ENCODE data around the gene AATF.

Gene AATF

GRCh38 chr17:37065486-37066321 lies 117.0 kb downstream of the AATF start:
- H3K4me3 ChIP-seq (replicated peaks; ENCODE audit: insufficient read depth, low read length) = no peak overlapping the region
- TF ChIP-seq CTCF (IDR thresholded peaks at IDR 0.05; ENCODE audit: insufficient read depth, low read length) = no peak
- TF ChIP-seq POLR2AphosphoS5 (IDR thresholded peaks at IDR 0.05; ENCODE audit: low read depth) = no peak
- TF ChIP-seq, protein P1, sequence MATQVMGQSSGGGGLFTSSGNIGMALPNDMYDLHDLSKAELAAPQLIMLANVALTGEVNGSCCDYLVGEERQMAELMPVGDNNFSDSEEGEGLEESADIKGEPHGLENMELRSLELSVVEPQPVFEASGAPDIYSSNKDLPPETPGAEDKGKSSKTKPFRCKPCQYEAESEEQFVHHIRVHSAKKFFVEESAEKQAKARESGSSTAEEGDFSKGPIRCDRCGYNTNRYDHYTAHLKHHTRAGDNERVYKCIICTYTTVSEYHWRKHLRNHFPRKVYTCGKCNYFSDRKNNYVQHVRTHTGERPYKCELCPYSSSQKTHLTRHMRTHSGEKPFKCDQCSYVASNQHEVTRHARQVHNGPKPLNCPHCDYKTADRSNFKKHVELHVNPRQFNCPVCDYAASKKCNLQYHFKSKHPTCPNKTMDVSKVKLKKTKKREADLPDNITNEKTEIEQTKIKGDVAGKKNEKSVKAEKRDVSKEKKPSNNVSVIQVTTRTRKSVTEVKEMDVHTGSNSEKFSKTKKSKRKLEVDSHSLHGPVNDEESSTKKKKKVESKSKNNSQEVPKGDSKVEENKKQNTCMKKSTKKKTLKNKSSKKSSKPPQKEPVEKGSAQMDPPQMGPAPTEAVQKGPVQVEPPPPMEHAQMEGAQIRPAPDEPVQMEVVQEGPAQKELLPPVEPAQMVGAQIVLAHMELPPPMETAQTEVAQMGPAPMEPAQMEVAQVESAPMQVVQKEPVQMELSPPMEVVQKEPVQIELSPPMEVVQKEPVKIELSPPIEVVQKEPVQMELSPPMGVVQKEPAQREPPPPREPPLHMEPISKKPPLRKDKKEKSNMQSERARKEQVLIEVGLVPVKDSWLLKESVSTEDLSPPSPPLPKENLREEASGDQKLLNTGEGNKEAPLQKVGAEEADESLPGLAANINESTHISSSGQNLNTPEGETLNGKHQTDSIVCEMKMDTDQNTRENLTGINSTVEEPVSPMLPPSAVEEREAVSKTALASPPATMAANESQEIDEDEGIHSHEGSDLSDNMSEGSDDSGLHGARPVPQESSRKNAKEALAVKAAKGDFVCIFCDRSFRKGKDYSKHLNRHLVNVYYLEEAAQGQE (IDR thresholded peaks at IDR 0.05; ENCODE audit: insufficient replicate concordance, low read depth) = no peak
- no peak for TF ChIP-seq GABPA (IDR thresholded peaks at IDR 0.05; ENCODE audit: low read depth)
- no peak for TF ChIP-seq SPI1 (IDR thresholded peaks at IDR 0.05; ENCODE audit: borderline replicate concordance, low read depth)
- H3K27me3 ChIP-seq (ENCODE audit: insufficient read depth, poor library complexity, severe bottlenecking) = no peaks in the 10 kb centered on the region
- H3K27ac ChIP-seq (replicated peaks) = no peak overlapping the region
- no peak for DNase-seq (ENCODE audit: low read depth in 1 of 2, low spot score in 1 of 2)

DNA sequence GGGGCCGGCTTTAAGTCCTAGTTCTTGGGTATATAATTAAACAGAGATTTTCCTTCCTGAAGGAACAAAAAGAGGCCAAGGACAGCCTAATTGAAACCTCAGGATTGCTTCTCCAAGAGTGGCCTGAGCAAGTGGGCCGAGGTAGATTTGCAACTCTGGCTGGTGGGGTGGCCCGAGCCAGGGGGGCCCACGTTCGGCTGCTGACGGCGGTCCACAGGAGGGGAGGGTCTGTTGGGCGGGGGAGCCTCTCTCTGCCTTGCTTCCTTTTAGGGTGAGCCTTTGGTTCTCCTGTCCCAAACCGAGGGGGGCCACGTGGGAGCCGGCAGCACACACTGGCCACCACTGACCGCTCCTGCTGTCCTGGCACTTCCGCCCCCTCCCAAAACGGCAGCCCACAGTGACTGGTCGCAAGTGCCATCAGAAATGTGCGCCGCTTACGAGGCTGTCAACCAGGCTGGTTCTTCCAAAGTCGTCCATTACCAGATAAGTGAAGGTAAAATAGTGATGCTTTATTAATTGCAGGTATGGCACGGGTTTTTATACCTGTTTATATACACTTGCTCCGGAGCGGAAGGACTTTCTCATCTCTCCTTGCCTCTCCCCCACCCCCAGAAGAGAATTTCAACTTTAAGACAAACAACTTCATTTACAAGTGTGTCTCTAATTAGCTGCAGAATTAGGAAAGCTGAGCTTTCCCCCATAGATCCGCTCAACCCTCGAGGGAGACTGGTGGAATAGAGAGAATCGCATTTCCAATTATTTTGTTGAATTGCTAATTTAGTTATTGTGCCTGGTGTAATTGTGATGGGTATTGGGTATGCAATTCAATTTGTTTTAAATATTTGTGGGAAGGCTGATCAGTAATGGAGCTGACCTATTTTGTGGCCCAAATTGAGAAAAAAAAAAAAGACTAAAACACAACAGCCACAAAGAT lies 117.8 kb downstream of the AATF start:
- no peak overlapping the region for H3K27ac ChIP-seq (replicated peaks)
- DNase-seq (ENCODE audit: low read depth in 1 of 2, low spot score in 1 of 2) = no peak
- TF ChIP-seq GABPA (IDR thresholded peaks at IDR 0.05; ENCODE audit: low read depth) (no peak), CTCF (IDR thresholded peaks at IDR 0.05; ENCODE audit: insufficient read depth, low read length) (no peak), SPI1 (IDR thresholded peaks at IDR 0.05; ENCODE audit: borderline replicate concordance, low read depth) (no peak), POLR2AphosphoS5 (IDR thresholded peaks at IDR 0.05; ENCODE audit: low read depth) (no peak)
- TF ChIP-seq, protein P1 (IDR thresholded peaks at IDR 0.05; ENCODE audit: insufficient replicate concordance, low read depth) = no peak

DNA sequence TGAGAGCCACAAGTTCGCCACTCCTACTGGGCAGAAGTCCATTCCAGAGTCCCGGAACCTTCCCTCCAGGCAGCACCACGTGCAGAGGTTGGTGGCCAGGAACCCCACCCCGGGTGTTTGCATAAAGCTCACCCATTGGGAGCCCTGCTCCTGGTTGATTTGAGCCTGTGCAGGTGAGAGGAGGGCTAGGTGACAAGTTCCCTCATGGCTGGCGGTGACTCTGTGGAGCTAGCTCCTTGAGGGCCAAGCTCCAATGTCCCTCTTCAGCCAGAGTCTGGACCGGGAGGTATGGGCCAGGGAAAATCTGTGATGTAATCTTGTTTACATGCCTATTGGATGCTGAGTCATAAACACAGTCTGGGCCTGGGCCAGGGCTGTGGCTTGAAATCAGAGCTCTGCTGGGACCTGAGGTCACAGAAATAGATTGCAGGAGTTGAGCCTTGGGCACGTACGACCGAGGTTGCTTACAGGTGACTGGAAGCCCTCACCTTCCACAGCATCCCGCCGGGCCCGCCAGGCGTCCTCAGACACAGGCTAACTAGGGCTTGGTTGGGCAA lies 118.9 kb downstream of the AATF start:
- H3K4me3 ChIP-seq (replicated peaks; ENCODE audit: insufficient read depth, low read length) = no peak overlapping the region
- no peak for DNase-seq (ENCODE audit: low read depth in 1 of 2, low spot score in 1 of 2)
- H3K27me3 ChIP-seq (ENCODE audit: insufficient read depth, poor library complexity, severe bottlenecking) = no peaks in the 10 kb centered on the region
- H3K27ac ChIP-seq (replicated peaks) = no peak overlapping the region
- TF ChIP-seq CTCF (IDR thresholded peaks at IDR 0.05; ENCODE audit: insufficient read depth, low read length) = no peak
- TF ChIP-seq, protein P1 (IDR thresholded peaks at IDR 0.05; ENCODE audit: insufficient replicate concordance, low read depth) = no peak
- TF ChIP-seq SPI1 (IDR thresholded peaks at IDR 0.05; ENCODE audit: borderline replicate concordance, low read depth) = no peak
- no peak for TF ChIP-seq GABPA (IDR thresholded peaks at IDR 0.05; ENCODE audit: low read depth)
- no peak for TF ChIP-seq POLR2AphosphoS5 (IDR thresholded peaks at IDR 0.05; ENCODE audit: low read depth)

More for the DNA sequence above, 117.8 kb downstream of the AATF start:
- Histone ChIP-seq H3K4me3 (replicated peaks; ENCODE audit: insufficient read depth, low read length) (no peak overlapping the region), H3K27me3 (ENCODE audit: insufficient read depth, poor library complexity, severe bottlenecking) (no peaks in the 10 kb centered on the region)

Measured in HL-60 (cell line).